H1 (cell line): Measurements from ENCODE around the gene SMIM38.

Source experiments
- POLR2AphosphoS5 ChIP-seq: IDR thresholded peaks from 2 replicates; pipeline ENCODE4 v1.6.1; 2011; ENCODE audit warnings: low read depth, low read length
- TF ChIP-seq, protein P1 (sequence below), 3 experiments: IDR thresholded peaks; 1 replicate in 2 of 3; 2 replicates in 1 of 3; pipeline versions ENCODE4 v1.5.1 to v1.6.1; 2011; ENCODE audit warnings: low read length in 3 of 3, mild to moderate bottlenecking in 3 of 3, inconsistent platforms in 2 of 3, low read depth in 1 of 3, moderate library complexity in 1 of 3; ENCODE audit not compliant: insufficient read depth in 1 of 3; ENCODE audit errors: control extremely low read depth in 1 of 3

DNA sequence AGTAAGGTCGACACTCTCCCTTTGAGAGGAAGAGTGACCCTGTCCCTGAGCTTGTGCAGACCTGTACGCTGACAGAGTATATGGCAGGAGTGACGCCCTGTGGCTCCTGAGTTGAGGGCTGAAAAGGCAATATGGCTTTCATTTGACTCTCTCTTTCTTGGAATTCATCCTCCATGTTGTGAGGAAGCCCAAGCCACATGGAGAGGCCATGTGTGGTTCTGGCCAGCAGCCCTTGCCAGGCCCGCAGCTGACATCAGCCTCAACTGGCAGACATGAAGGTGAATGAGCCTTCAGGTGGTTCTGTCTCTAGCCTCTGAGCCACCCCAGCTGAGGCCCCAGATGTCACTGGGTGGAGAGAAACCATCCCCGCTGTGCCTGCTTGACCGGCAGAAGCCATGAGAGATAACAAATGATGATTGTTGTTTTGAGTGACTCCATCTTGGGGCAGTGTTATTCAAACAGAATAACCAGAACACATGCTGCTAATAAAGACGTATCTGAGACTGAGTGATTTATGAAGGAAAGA is 31.9 kb downstream of the SMIM38 start:
- TF ChIP-seq POLR2AphosphoS5, result no peak
- TF ChIP-seq, protein P1, sequence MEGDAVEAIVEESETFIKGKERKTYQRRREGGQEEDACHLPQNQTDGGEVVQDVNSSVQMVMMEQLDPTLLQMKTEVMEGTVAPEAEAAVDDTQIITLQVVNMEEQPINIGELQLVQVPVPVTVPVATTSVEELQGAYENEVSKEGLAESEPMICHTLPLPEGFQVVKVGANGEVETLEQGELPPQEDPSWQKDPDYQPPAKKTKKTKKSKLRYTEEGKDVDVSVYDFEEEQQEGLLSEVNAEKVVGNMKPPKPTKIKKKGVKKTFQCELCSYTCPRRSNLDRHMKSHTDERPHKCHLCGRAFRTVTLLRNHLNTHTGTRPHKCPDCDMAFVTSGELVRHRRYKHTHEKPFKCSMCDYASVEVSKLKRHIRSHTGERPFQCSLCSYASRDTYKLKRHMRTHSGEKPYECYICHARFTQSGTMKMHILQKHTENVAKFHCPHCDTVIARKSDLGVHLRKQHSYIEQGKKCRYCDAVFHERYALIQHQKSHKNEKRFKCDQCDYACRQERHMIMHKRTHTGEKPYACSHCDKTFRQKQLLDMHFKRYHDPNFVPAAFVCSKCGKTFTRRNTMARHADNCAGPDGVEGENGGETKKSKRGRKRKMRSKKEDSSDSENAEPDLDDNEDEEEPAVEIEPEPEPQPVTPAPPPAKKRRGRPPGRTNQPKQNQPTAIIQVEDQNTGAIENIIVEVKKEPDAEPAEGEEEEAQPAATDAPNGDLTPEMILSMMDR (IDR thresholded peaks at IDR 0.05; ENCODE audit: control extremely low read depth in 1 of 3, insufficient read depth in 1 of 3, low read depth in 1 of 3, low read length in 3 of 3), result no peak
